Activated CD4-positive, alpha-beta memory T cell treated with anti-CD3 and anti-CD28 coated beads, Interleukin-2, amount 10 ng/mL, durations not matched to agents 7 days and 5 days (primary cell): ENCODE data around the gene KREMEN2. TPM values are rescaled to one million over a fixed set of nuclear protein-coding genes. Genes with fewer than 3 reads are reported as not detected.

Experiments used
- CTCF ChIA-PET: fragments of 350-600 bp; sonication (Branson Sonifier 250); formaldehyde crosslinking; loops from one replicate; lab custom pipeline; 2021; ENCODE audit warnings: antibody characterized with exemption, inconsistent platforms; lab: Charles Lee
- POLR2A ChIA-PET: fragments of 350-600 bp; sonication (Branson Sonifier 250); formaldehyde crosslinking; loops from one replicate; lab custom pipeline; 2021; ENCODE audit warnings: antibody characterized with exemption; lab: Charles Lee
- DNase-seq: peaks from one replicate; pipeline ENCODE4 v3.0.0-alpha.2; 2020
- H3K27ac Mint-ChIP-seq: one replicate; pipeline ENCODE4 v1.8.0; 2021; ENCODE audit warnings: mild to moderate bottlenecking, mixed read lengths
- H3K27me3 Mint-ChIP-seq: one replicate; pipeline ENCODE4 v1.8.0; 2021; ENCODE audit warnings: mixed read lengths
- H3K36me3 Mint-ChIP-seq: one replicate; pipeline ENCODE4 v1.8.0; 2021; ENCODE audit warnings: low read depth, mixed read lengths
- H3K4me1 Mint-ChIP-seq: one replicate; pipeline ENCODE4 v1.8.0; 2021; ENCODE audit warnings: mixed read lengths
- H3K4me3 Mint-ChIP-seq: one replicate; pipeline ENCODE4 v1.8.0; 2021; ENCODE audit warnings: mild to moderate bottlenecking, mixed read lengths
- H3K9me3 Mint-ChIP-seq: one replicate; pipeline ENCODE4 v1.8.0; 2021; ENCODE audit warnings: mixed read lengths
- total RNA-seq, 2 experiments: library from RNA; stranded (reverse); gene quantifications; one replicate each; pipeline ENCODE4 v1.2.3, GENCODE V29; 2021

Gene KREMEN2
- total RNA-seq, 2 experiments from 2014 or later, result not detected

GRCh38 chr16:2948807-2949704 lies 15.0 kb upstream of the KREMEN2 start:
- POLR2A ChIA-PET, result no interaction called here
- no peak overlapping the region for H3K27ac Mint-ChIP-seq

DNA sequence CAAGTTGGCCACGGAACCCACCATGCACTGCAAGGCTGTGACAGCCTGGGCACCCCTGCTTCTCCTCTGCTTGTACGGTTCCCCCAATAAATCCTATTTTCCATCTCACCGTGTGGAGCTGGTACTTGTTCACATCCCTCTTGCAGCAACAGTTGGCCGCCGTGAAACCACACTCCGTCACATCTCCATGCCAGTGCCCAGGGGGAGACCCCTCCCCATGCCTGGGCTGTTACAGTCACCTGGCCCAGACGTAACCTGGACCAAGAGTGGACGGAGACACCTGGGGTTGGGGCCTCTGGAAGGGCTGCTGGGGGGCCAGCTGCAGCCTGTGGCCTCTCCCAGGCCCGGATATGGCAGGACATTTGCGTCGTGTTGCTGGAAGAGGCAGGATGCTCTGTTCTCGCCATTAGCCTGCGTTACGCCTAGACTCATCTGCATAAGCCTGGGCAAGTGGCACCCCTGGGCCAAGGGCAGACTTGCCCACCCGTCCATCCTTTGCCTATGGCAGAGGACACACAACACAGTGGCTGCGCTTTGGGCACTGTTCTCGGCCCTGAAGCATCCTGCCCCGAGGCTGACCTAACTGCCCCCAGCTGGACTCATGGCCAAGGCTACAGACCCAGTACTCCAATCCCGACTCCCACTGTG lies 14.2 kb upstream of the KREMEN2 start:
- ChIA-PET CTCF (no interaction called here), POLR2A (no interaction called here)

More at GRCh38 chr16:2948807-2949704, 15.0 kb upstream of the KREMEN2 start:
- H3K27me3 Mint-ChIP-seq, result peaks cover 3% of the 10 kb centered on the region
- H3K4me1 Mint-ChIP-seq, result no peaks in the 10 kb centered on the region
- no peak for DNase-seq
- no peaks in the 10 kb centered on the region for H3K9me3 Mint-ChIP-seq
- H3K4me3 Mint-ChIP-seq, result no peak overlapping the region
- peaks cover 6% of the 10 kb centered on the region for H3K36me3 Mint-ChIP-seq
- CTCF ChIA-PET, result no interaction called here

DNA sequence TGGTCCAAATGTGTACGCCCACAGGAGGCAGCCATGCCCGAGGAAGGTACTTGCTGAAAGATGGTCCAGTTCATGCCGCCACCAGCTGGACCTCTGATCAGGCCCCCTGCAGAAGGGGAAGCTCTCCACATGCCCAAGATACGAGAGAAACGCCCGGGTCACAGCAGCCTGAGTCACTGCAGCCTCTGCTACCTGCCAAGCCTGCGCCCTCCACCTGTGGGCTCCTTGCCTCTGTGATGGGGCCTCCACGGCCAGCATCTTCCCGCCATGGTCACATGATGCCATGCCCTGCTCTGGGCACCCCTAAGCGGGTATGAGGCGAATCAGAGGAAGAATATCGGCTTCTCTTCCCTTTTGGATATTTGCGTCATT lies 13.7 kb upstream of the KREMEN2 start:
- POLR2A ChIA-PET, result no interaction called here
- H3K9me3 Mint-ChIP-seq, result no peaks in the 10 kb centered on the region
- peaks cover 3% of the 10 kb centered on the region for H3K27me3 Mint-ChIP-seq
- H3K27ac Mint-ChIP-seq, result no peak overlapping the region
- no peak overlapping the region for H3K4me3 Mint-ChIP-seq
- peaks cover 6% of the 10 kb centered on the region for H3K36me3 Mint-ChIP-seq
- DNase-seq, result no peak
- no peaks in the 10 kb centered on the region for H3K4me1 Mint-ChIP-seq
- CTCF ChIA-PET, result no interaction called here

More for the DNA sequence above, 14.2 kb upstream of the KREMEN2 start:
- Mint-ChIP-seq H3K4me1 (no peaks in the 10 kb centered on the region), H3K27me3 (peaks cover 3% of the 10 kb centered on the region), H3K4me3 (no peak overlapping the region), H3K27ac (no peak overlapping the region), H3K36me3 (peaks cover 6% of the 10 kb centered on the region), H3K9me3 (no peaks in the 10 kb centered on the region)
- DNase-seq, result no peak

- H3K4me3 Mint-ChIP-seq, result no peak overlapping the region
- DNase-seq, result no peak
- H3K36me3 Mint-ChIP-seq, result peaks cover 6% of the 10 kb centered on the region
- H3K27ac Mint-ChIP-seq, result no peak overlapping the region
- ChIA-PET POLR2A (no interaction called here), CTCF (no interaction called here)
- no peaks in the 10 kb centered on the region for H3K4me1 Mint-ChIP-seq
- peaks cover 3% of the 10 kb centered on the region for H3K27me3 Mint-ChIP-seq
- H3K9me3 Mint-ChIP-seq, result no peaks in the 10 kb centered on the region
These were observed 13.3 kb upstream of the KREMEN2 start for GRCh38 chr16:2950773-2951172.

DNA sequence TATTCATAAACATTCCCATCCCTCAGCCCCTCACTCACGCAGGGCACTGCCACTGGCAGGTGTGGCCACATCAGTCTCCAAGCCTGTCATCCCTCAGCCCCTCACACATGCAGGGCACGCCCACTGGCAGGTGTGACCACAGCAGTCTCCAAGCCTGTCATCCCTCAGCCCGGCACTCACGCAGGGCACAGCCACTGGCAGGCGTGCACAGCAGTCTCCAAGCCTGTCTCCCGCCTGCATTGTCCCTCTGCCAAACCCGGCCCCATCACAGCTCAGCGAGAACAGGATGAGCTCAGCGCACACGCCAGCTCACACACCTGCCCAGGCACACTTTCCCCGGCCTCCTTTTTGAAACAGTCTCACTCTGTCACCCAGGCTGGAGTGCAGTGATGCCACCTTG lies 11.4 kb upstream of the KREMEN2 start:
- DNase-seq, result no peak
- Mint-ChIP-seq H3K4me3 (no peak overlapping the region), H3K36me3 (peaks cover 3% of the 10 kb centered on the region), H3K9me3 (no peaks in the 10 kb centered on the region), H3K27ac (no peak overlapping the region), H3K4me1 (no peaks in the 10 kb centered on the region), H3K27me3 (peaks cover 12% of the 10 kb centered on the region)
- ChIA-PET CTCF (interaction anchor here (2.5 kb wide), 1 partner anchor 10 kb away, joined by 9 read pairs; no protein-coding TSS in a partner anchor), POLR2A (no interaction called here)

- no peak overlapping the region for H3K4me3 Mint-ChIP-seq
- no peak overlapping the region for H3K27ac Mint-ChIP-seq
- H3K4me1 Mint-ChIP-seq, result no peaks in the 10 kb centered on the region
- H3K9me3 Mint-ChIP-seq, result no peaks in the 10 kb centered on the region
- ChIA-PET CTCF (interaction anchor here (0.5 to 2.5 kb wide), 2 partner anchors 9 to 638 kb away, joined by 4 to 9 read pairs; no protein-coding TSS in a partner anchor), POLR2A (no interaction called here)
- H3K36me3 Mint-ChIP-seq, result peaks cover 3% of the 10 kb centered on the region
- no peak for DNase-seq
- peaks cover 12% of the 10 kb centered on the region for H3K27me3 Mint-ChIP-seq
These were observed 10.1 kb upstream of the KREMEN2 start for GRCh38 chr16:2953706-2954627.

- ChIA-PET POLR2A (no interaction called here), CTCF (interaction anchor here (0.6 kb wide), 1 partner anchor 138 kb away, joined by 3 read pairs; the partner anchor contains the start of gene PRSS21)
- H3K4me3 Mint-ChIP-seq, result no peak overlapping the region
- H3K9me3 Mint-ChIP-seq, result no peaks in the 10 kb centered on the region
- DNase-seq, result no peak
- no peak overlapping the region for H3K27ac Mint-ChIP-seq
- no peaks in the 10 kb centered on the region for H3K36me3 Mint-ChIP-seq
- H3K27me3 Mint-ChIP-seq, result peaks cover 13% of the 10 kb centered on the region
- no peaks in the 10 kb centered on the region for H3K4me1 Mint-ChIP-seq
These were observed 9.3 kb upstream of the KREMEN2 start for GRCh38 chr16:2954656-2955381.

- Mint-ChIP-seq H3K27me3 (peaks cover 18% of the 10 kb centered on the region), H3K9me3 (no peaks in the 10 kb centered on the region), H3K27ac (no peak overlapping the region), H3K36me3 (no peaks in the 10 kb centered on the region), H3K4me3 (no peak overlapping the region), H3K4me1 (no peaks in the 10 kb centered on the region)
- DNase-seq, result no peak
- POLR2A ChIA-PET, result interaction anchor here (0.7 kb wide), 1 partner anchor 14 kb away, joined by 3 read pairs; no protein-coding TSS in a partner anchor
- CTCF ChIA-PET, result no interaction called here
These were observed 8.7 kb upstream of the KREMEN2 start for GRCh38 chr16:2955438-2955778.

DNA sequence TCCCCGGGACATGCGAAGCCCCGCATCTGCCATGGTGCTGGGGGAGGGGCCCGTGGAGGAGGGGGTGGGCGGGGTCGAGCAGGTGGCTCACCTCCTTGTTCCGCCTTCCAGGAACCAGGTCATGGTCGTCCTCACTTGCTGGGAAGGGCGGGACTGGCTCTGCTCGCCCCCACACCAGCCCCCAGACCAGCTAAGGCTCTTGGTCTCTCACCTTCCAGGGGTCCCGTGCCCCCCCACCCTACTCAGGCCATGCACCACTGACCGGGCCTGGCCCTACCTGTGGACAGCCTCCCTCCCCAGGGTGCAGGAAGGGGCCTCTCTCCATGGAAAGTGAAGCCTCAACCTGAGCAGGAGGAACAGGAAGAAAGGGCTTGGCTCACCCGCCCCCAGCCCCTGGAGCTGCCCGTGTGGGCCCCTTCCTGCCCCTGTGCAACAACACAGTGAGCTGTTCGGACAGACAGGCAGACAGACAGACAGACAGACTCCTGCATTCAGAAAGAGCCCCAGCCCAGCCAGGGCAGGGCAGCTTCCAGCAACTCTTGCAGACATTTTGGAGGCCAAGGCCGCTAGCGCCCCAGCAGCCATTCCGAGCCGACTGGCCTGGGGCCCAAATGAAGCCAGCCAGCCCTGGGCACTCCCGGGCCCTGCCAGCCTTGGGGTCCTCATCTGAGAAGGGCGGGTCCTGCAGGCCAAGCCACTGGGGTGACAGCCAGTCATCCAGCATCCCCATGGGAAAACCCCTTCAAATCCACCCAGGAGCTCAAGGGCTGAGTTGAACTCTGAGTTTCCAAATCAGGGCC lies 8.1 kb upstream of the KREMEN2 start:
- Mint-ChIP-seq H3K36me3 (no peaks in the 10 kb centered on the region), H3K4me3 (no peak overlapping the region), H3K27ac (no peak overlapping the region), H3K9me3 (no peaks in the 10 kb centered on the region), H3K4me1 (no peaks in the 10 kb centered on the region), H3K27me3 (peaks cover 18% of the 10 kb centered on the region)
- DNase-seq, result no peak
- CTCF ChIA-PET, result no interaction called here
- POLR2A ChIA-PET, result interaction anchor here (0.7 kb wide), 2 partner anchors 14 to 73 kb away, joined by 3 read pairs; partner anchors contain the start of gene FLYWCH2

DNA sequence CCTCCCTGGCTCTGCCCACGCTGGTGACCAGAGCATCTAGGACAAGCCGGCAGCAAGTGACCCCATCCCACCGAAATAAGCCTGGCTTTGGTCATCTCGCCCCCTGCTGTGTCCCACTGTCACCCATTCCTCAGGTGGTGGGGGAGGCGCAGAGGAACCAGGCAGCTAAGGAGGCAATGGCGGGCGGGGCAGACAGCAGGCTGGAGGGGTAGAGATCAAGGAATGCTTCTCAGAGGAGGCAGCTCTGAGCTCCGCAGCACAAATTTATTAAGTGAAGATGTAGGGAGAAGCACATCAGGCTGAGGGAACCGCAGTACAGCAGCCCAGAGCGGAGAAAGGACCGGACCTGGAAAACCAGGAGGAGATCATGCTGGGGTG lies 7.5 kb upstream of the KREMEN2 start:
- no peak overlapping the region for H3K4me3 Mint-ChIP-seq
- peaks cover 18% of the 10 kb centered on the region for H3K27me3 Mint-ChIP-seq
- H3K27ac Mint-ChIP-seq, result no peak overlapping the region
- H3K36me3 Mint-ChIP-seq, result no peaks in the 10 kb centered on the region
- H3K9me3 Mint-ChIP-seq, result no peaks in the 10 kb centered on the region
- no peak for DNase-seq
- ChIA-PET CTCF (no interaction called here), POLR2A (interaction anchor here (0.7 kb wide), 1 partner anchor 74 kb away, joined by 3 read pairs; the partner anchor contains the start of gene FLYWCH2)
- peaks cover under 1% of the 10 kb centered on the region for H3K4me1 Mint-ChIP-seq

GRCh38 chr16:2959206-2959605 lies 4.9 kb upstream of the KREMEN2 start:
- peaks cover 35% of the 10 kb centered on the region for H3K27me3 Mint-ChIP-seq
- CTCF ChIA-PET, result interaction anchor here (1.5 to 2.1 kb wide), 2 partner anchors 11 to 32 kb away, joined by 7 to 8 read pairs; no protein-coding TSS in a partner anchor
- peaks cover 12% of the 10 kb centered on the region for H3K4me1 Mint-ChIP-seq
- no peak overlapping the region for H3K27ac Mint-ChIP-seq
- H3K9me3 Mint-ChIP-seq, result no peaks in the 10 kb centered on the region
- POLR2A ChIA-PET, result interaction anchor here (1.1 kb wide), 1 partner anchor 21 kb away, joined by 3 read pairs; the partner anchor contains the start of gene PKMYT1
- DNase-seq, result no peak
- no peak overlapping the region for H3K4me3 Mint-ChIP-seq
- H3K36me3 Mint-ChIP-seq, result no peaks in the 10 kb centered on the region
